ENCODE measurements around the gene PXMP4. TPM values are rescaled to one million over a fixed set of nuclear protein-coding genes. Genes with fewer than 3 reads are reported as not detected.

Gene PXMP4
- total and polyA plus RNA-seq, 5 experiments from 2014 or later, result 8.9 to 16.1 (median 12.1) TPM

DNA sequence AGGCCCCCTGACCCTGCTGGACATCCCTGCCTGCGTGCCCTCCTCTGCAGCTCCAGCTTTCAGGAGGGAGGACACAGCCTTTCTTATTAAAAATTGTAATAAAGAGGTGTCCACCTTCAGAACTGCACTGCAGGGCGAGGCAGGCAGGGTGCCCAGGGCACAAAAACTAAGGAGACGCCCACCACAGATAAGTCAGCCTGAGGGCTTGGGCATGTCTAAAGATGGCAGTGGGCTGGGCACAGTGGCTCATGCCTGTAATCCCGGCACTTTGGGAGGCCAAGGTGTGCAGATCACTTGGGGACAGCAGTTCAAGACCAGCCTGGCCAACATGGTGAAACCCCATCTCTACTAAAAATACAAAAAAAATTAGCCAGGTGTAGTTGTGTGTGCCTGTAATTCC, 64.9 kb downstream of the PXMP4 start:
- POLR2A ChIA-PET, result interaction anchor here (2.4 kb wide), 1 partner anchor 12 kb away, joined by 11 read pairs; the partner anchor contains the start of gene ACTL10
- no peaks in the 10 kb centered on the region for H3K27me3 Mint-ChIP-seq
- H3K4me3 Mint-ChIP-seq, result no peak overlapping the region
- peaks cover 0 to 2% (median 0%) of the 10 kb centered on the region in 3 donors for H3K36me3 Mint-ChIP-seq
- peaks cover 2 to 9% (median 5%) of the 10 kb centered on the region in 4 donors for H3K4me1 Mint-ChIP-seq
- peak overlapping the region in 1 of 10 donors; percentile 60 for H3K27ac Mint-ChIP-seq
- H3K9me3 Mint-ChIP-seq, result no peaks in the 10 kb centered on the region
- ATAC-seq (no peak), DNase-seq (no peak)

DNA sequence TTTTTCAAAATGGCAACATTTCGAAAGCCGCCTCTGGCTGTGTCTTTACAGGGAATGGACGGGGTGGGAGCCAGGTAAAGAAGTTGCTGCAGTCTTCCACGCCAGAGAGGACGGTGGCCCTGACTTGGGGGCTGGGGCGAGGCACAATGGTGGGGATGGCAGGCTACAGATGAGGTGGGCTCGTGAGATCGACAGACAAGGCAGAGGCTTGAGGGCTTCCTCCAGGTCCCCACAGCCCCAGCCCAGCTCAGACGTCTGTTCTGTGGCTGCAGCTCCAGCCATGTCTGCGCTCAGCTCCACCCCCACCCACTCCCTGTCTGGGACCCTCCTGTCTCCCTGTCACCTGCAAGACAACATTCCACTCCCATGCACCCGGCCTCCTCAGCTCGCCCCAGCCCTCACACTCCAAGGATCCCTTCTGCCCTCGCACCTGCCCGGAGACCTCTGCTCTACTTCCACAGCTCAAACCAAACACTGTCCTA, 65.4 kb downstream of the PXMP4 start:
- peaks cover 2 to 9% (median 6%) of the 10 kb centered on the region in 4 donors for H3K4me1 Mint-ChIP-seq
- no peak overlapping the region for H3K4me3 Mint-ChIP-seq
- DNase-seq (no peak), ATAC-seq (no peak)
- no peaks in the 10 kb centered on the region for H3K27me3 Mint-ChIP-seq
- no peaks in the 10 kb centered on the region for H3K36me3 Mint-ChIP-seq
- H3K27ac Mint-ChIP-seq, result peak overlapping the region in 2 of 10 donors; percentile 60 to 75
- no peaks in the 10 kb centered on the region for H3K9me3 Mint-ChIP-seq
- POLR2A ChIA-PET, result interaction anchor here (2.4 kb wide), 1 partner anchor 12 kb away, joined by 11 read pairs; the partner anchor contains the start of gene ACTL10

DNA sequence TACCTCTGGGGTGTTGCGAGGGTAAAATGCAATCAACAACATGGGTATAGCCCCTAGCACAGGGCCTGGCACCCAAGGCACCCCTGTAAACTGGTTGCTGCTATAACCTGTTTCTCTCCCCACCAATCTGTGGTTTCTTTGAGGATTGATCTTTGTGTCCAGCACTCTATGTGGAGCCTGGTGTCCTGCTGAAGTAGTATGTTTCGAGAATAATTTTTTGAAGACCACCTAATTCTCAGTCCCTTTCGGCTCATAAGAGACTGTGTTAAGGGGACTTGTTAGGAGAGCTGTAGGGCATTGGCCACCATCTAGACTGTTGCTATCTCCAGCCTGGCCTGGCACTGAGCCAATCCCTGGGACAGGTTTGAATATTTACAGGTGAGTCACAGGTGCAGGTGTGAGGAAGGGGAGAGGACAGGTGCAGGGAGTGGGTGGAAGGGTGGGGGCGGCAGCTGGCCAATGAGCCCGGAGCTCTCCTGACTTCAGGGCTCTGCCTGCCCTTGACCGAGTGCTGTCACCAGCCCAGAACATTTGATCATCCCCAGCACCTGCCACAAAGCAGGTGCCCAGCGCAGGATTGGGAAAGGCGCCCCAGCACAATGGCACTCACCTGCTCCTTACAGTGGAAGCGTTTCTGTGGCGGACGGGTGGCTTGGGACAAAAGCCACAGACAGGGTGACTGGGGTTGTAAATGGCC, 66.1 kb downstream of the PXMP4 start:
- ATAC-seq (no peak), DNase-seq (no peak)
- POLR2A ChIA-PET, result interaction anchor here (0.5 to 2.4 kb wide), 3 partner anchors 13 to 218 kb away, joined by 3 to 11 read pairs (median 5); partner anchors contain the start of gene ACTL10
- H3K27ac Mint-ChIP-seq, result peak overlapping the region in 2 of 10 donors; percentile 46 to 57
- H3K4me3 Mint-ChIP-seq, result no peak overlapping the region
- H3K27me3 Mint-ChIP-seq, result no peaks in the 10 kb centered on the region
- no peaks in the 10 kb centered on the region for H3K36me3 Mint-ChIP-seq
- no peaks in the 10 kb centered on the region for H3K9me3 Mint-ChIP-seq
- H3K4me1 Mint-ChIP-seq, result peaks cover 3 to 10% (median 9%) of the 10 kb centered on the region in 4 donors

DNA sequence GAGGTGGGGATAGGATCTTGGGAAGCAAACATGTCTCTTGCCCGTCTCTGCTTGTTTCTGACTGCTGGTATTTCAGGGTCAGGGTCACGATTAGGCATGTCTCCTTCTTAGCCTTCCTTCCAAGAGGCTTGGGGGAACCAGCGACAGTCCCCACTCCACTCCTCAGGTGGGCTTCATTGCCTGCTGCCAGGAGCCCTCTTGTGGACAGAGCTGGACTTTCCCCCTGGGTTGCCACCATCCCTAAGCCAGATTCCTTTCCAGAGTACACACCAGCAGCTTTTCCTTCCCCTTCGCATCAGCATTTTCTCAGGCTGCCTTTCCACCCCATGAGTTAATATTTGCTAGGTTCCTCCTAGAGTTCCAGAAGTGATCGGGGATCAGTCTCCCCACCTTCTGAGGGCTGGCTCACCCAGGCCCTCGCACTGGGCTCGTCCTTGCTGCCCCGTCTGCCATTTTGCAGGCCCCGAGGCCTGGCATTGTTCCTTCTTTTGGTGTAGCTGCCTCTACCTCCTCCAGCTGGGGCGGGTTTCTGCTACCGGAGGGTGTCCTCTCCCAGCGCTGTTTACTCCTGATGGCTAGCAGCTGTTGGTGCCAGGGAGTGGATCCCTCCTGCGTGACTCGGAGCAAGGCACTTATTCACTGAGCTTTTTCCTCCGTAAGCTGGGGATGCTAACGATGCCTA, 66.8 kb downstream of the PXMP4 start:
- ATAC-seq, result peak; percentile 75 to 87
- no peak overlapping the region for H3K4me3 Mint-ChIP-seq
- H3K27me3 Mint-ChIP-seq, result no peaks in the 10 kb centered on the region
- H3K36me3 Mint-ChIP-seq, result no peaks in the 10 kb centered on the region
- POLR2A ChIA-PET, result interaction anchor here (0.5 to 2.4 kb wide), 3 partner anchors 14 to 219 kb away, joined by 3 to 11 read pairs (median 5); partner anchors contain the start of gene ACTL10
- peak overlapping the region in 2 of 10 donors; percentile 5 to 57 for H3K27ac Mint-ChIP-seq
- no peaks in the 10 kb centered on the region for H3K9me3 Mint-ChIP-seq
- DNase-seq, result peak in 8 of 10 donors; percentile 16 to 75 (median 44)
- H3K4me1 Mint-ChIP-seq, result peaks cover 3 to 14% (median 9%) of the 10 kb centered on the region in 4 donors

Other genes starting within 250 kb of the PXMP4 start
- gene CBFA2T2, start 230.2 kb downstream of the PXMP4 start, total RNA-seq, result 10 to 100 TPM; 33.5 to 33.8 TPM
- 10 to 100 TPM; 11.9 to 17.9 (median 14.8) TPM for gene CBFA2T2, start 230.2 kb downstream of the PXMP4 start, polyA plus RNA-seq
- gene C20orf144, start 58.0 kb downstream of the PXMP4 start, total RNA-seq, result under 1 TPM; 0.38 to 0.47 TPM
- gene C20orf144, start 58.0 kb downstream of the PXMP4 start, polyA plus RNA-seq, result not detected
- 1 to 10 TPM; 3.7 to 4.5 TPM for gene ACTL10, start 53.4 kb downstream of the PXMP4 start, total RNA-seq
- gene ACTL10, start 53.4 kb downstream of the PXMP4 start, polyA plus RNA-seq, result 1 to 10 TPM; 1.8 to 3.2 (median 1.9) TPM
- gene NECAB3, start 45.9 kb downstream of the PXMP4 start, total RNA-seq, result 10 to 100 TPM; 10.8 to 12.8 TPM
- gene NECAB3, start 45.9 kb downstream of the PXMP4 start, polyA plus RNA-seq, result 1 to 10 TPM; 1.1 to 1.8 (median 1.4) TPM
- gene E2F1, start 33.9 kb downstream of the PXMP4 start, total RNA-seq, result 1 to 10 TPM; 1.3 to 1.4 TPM
- under 1 TPM; 0.19 to 0.49 (median 0.34) TPM for gene E2F1, start 33.9 kb downstream of the PXMP4 start, polyA plus RNA-seq
- gene ZNF341, start 11.7 kb upstream of the PXMP4 start, total RNA-seq, result 1 to 10 TPM; 5.2 to 6.8 TPM
- gene ZNF341, start 11.7 kb upstream of the PXMP4 start, polyA plus RNA-seq, result 1 to 10 TPM in 2 of 3 donors, under 1 TPM in 1; 0.75 to 3.8 (median 1.0) TPM
- 10 to 100 TPM; 57.5 to 59.5 TPM for gene CHMP4B, start 91.0 kb upstream of the PXMP4 start, total RNA-seq
- gene CHMP4B, start 91.0 kb upstream of the PXMP4 start, polyA plus RNA-seq, result 1 to 10 TPM; 4.0 to 5.0 (median 4.8) TPM